ENCODE results near the gene IKBIP. TPM values are rescaled to one million over a fixed set of nuclear protein-coding genes. Genes with fewer than 3 reads are reported as not detected.

IKBIP gene
- polyA plus RNA-seq (ENCODE audit: low read depth in 6 of 6), result 10 to 100 TPM in 4 of 6 donors, 1 to 10 TPM in 2; 6.9 to 12.1 (median 10.2) TPM

- DNase-seq (peak; percentile 99), ATAC-seq (ENCODE audit: low read depth in 2 of 2) (peak; percentile 84 to 86)
- Mint-ChIP-seq H3K36me3 (peaks cover 0 to 8% of the 10 kb centered on the region in 2 donors), H3K27me3 (no peaks in the 10 kb centered on the region), H3K4me1 (peaks cover 7 to 29% (median 18%) of the 10 kb centered on the region in 3 donors), H3K27ac (peak within 1 kb of the TSS; percentile 90 to 98 (median 97)), H3K9me3 (peaks cover 0 to 2% (median 0%) of the 10 kb centered on the region in 7 donors), H3K4me3 (peak within 1 kb of the TSS; percentile 98 to 100 (median 98))
Measured at GRCh38 chr12:98644712-98645571, at the start of gene IKBIP, which contains the start of gene APAF1. IKBIP (minus strand) TSS chr12:98644788; CDS start chr12:98644701, 87 bp downstream. APAF1 (plus strand) TSS chr12:98645290; CDS start chr12:98648360, 3,070 bp downstream.

GRCh38 chr12:98691351-98691750 lies 46.8 kb upstream of the IKBIP start:
- Mint-ChIP-seq H3K4me1 (peaks cover 0 to 11% (median 0%) of the 10 kb centered on the region in 3 donors), H3K36me3 (peaks cover 41 to 51% of the 10 kb centered on the region in 2 donors), H3K27me3 (no peaks in the 10 kb centered on the region), H3K4me3 (no peak overlapping the region), H3K9me3 (peaks cover 0 to 3% (median 0%) of the 10 kb centered on the region in 7 donors), H3K27ac (peak overlapping the region in 3 of 6 donors; percentile 1 to 62 (median 53))
- no peak for ATAC-seq (ENCODE audit: low read depth in 2 of 2)
- no peak for DNase-seq

GRCh38 chr12:98686603-98687002 lies 42.0 kb upstream of the IKBIP start:
- Mint-ChIP-seq H3K36me3 (peaks cover 33 to 50% of the 10 kb centered on the region in 2 donors), H3K4me1 (peaks cover 0 to 6% (median 0%) of the 10 kb centered on the region in 3 donors), H3K27me3 (no peaks in the 10 kb centered on the region), H3K4me3 (no peak overlapping the region), H3K9me3 (no peaks in the 10 kb centered on the region), H3K27ac (no peak overlapping the region)
- DNase-seq (no peak), ATAC-seq (ENCODE audit: low read depth in 2 of 2) (no peak)

- Mint-ChIP-seq H3K4me1 (peaks cover 0 to 3% (median 0%) of the 10 kb centered on the region in 3 donors), H3K4me3 (no peak overlapping the region), H3K9me3 (no peaks in the 10 kb centered on the region), H3K27me3 (no peaks in the 10 kb centered on the region), H3K36me3 (peaks cover 21 to 34% of the 10 kb centered on the region in 2 donors), H3K27ac (peak overlapping the region in 1 of 6 donors; percentile 50)
- no peak for DNase-seq
- no peak for ATAC-seq (ENCODE audit: low read depth in 2 of 2)
Measured at GRCh38 chr12:98684199-98684598, 39.6 kb upstream of the IKBIP start.

GRCh38 chr12:98679611-98680005 lies 35.0 kb upstream of the IKBIP start:
- DNase-seq (no peak), ATAC-seq (ENCODE audit: low read depth in 2 of 2) (no peak)
- Mint-ChIP-seq H3K4me1 (no peaks in the 10 kb centered on the region), H3K9me3 (no peaks in the 10 kb centered on the region), H3K27ac (no peak overlapping the region), H3K36me3 (peaks cover 13 to 20% of the 10 kb centered on the region in 2 donors), H3K27me3 (no peaks in the 10 kb centered on the region), H3K4me3 (no peak overlapping the region)

- no peaks in the 10 kb centered on the region for H3K4me1 Mint-ChIP-seq
- no peaks in the 10 kb centered on the region for H3K27me3 Mint-ChIP-seq
- peaks cover 13 to 15% of the 10 kb centered on the region in 2 donors for H3K36me3 Mint-ChIP-seq
- H3K27ac Mint-ChIP-seq, result no peak overlapping the region
- no peak for ATAC-seq (ENCODE audit: low read depth in 2 of 2)
- no peaks in the 10 kb centered on the region for H3K9me3 Mint-ChIP-seq
- H3K4me3 Mint-ChIP-seq, result no peak overlapping the region
- DNase-seq, result no peak
Measured at GRCh38 chr12:98678946-98679610, 34.5 kb upstream of the IKBIP start.

GRCh38 chr12:98678236-98678945 lies 33.8 kb upstream of the IKBIP start:
- Mint-ChIP-seq H3K9me3 (no peaks in the 10 kb centered on the region), H3K4me1 (no peaks in the 10 kb centered on the region), H3K27me3 (no peaks in the 10 kb centered on the region), H3K4me3 (no peak overlapping the region), H3K36me3 (peaks cover 8% of the 10 kb centered on the region in 2 donors), H3K27ac (no peak overlapping the region)
- DNase-seq (no peak), ATAC-seq (ENCODE audit: low read depth in 2 of 2) (no peak)

GRCh38 chr12:98674841-98675240 lies 30.3 kb upstream of the IKBIP start:
- no peaks in the 10 kb centered on the region for H3K27me3 Mint-ChIP-seq
- DNase-seq (no peak), ATAC-seq (ENCODE audit: low read depth in 2 of 2) (no peak)
- H3K27ac Mint-ChIP-seq, result peak overlapping the region in 1 of 6 donors; percentile 30
- peaks cover 0 to 3% (median 0%) of the 10 kb centered on the region in 3 donors for H3K4me1 Mint-ChIP-seq
- H3K9me3 Mint-ChIP-seq, result peaks cover 0 to 2% (median 0%) of the 10 kb centered on the region in 7 donors
- no peak overlapping the region for H3K4me3 Mint-ChIP-seq
- peaks cover 7 to 19% of the 10 kb centered on the region in 2 donors for H3K36me3 Mint-ChIP-seq

- peaks cover 0 to 2% (median 0%) of the 10 kb centered on the region in 7 donors for H3K9me3 Mint-ChIP-seq
Measured at GRCh38 chr12:98671459-98671858, 26.9 kb upstream of the IKBIP start.

GRCh38 chr12:98669751-98670150 lies 25.2 kb upstream of the IKBIP start:
- DNase-seq (no peak), ATAC-seq (ENCODE audit: low read depth in 2 of 2) (no peak)
- peak overlapping the region in 2 of 6 donors; percentile 62 for H3K27ac Mint-ChIP-seq
- no peak overlapping the region for H3K4me3 Mint-ChIP-seq
- no peaks in the 10 kb centered on the region for H3K27me3 Mint-ChIP-seq
- H3K36me3 Mint-ChIP-seq, result peaks cover 14 to 36% of the 10 kb centered on the region in 2 donors
- H3K4me1 Mint-ChIP-seq, result peaks cover 0 to 6% (median 0%) of the 10 kb centered on the region in 3 donors
- H3K9me3 Mint-ChIP-seq, result peaks cover 0 to 2% (median 0%) of the 10 kb centered on the region in 7 donors

More at GRCh38 chr12:98671459-98671858, 26.9 kb upstream of the IKBIP start:
- Mint-ChIP-seq H3K27me3 (no peaks in the 10 kb centered on the region), H3K27ac (no peak overlapping the region), H3K4me3 (no peak overlapping the region), H3K4me1 (peaks cover 0 to 6% (median 0%) of the 10 kb centered on the region in 3 donors), H3K36me3 (peaks cover 13 to 27% of the 10 kb centered on the region in 2 donors)
- DNase-seq, result no peak
- ATAC-seq (ENCODE audit: low read depth in 2 of 2), result no peak

- DNase-seq, result no peak
- Mint-ChIP-seq H3K27me3 (no peaks in the 10 kb centered on the region), H3K4me3 (no peak overlapping the region), H3K27ac (peak overlapping the region in 2 of 6 donors; percentile 37 to 56), H3K4me1 (peaks cover 0 to 4% (median 0%) of the 10 kb centered on the region in 3 donors), H3K9me3 (no peaks in the 10 kb centered on the region), H3K36me3 (peaks cover 8 to 22% of the 10 kb centered on the region in 2 donors)
- no peak for ATAC-seq (ENCODE audit: low read depth in 2 of 2)
Measured at GRCh38 chr12:98660521-98660920, 15.9 kb upstream of the IKBIP start.

GRCh38 chr12:98656289-98657101 lies 11.9 kb upstream of the IKBIP start:
- no peak for ATAC-seq (ENCODE audit: low read depth in 2 of 2)
- Mint-ChIP-seq H3K27me3 (no peaks in the 10 kb centered on the region), H3K9me3 (no peaks in the 10 kb centered on the region), H3K36me3 (peaks cover 8 to 19% of the 10 kb centered on the region in 2 donors), H3K4me3 (no peak overlapping the region), H3K27ac (peak overlapping the region in 2 of 6 donors; percentile 56 to 68), H3K4me1 (peaks cover 0 to 4% (median 0%) of the 10 kb centered on the region in 3 donors)
- DNase-seq, result no peak

Data from naive B cell (primary cell).